HG03520 (cell line): ENCODE data around the gene PPIL6.
"Not testable (repeated sequence)": the region's sequence is repeated elsewhere in the genome, so short reads cannot be mapped to it uniquely, and the experiment has no call there.

Experiments used
- ATAC-seq: cut with Tn5 transposase; IDR thresholded peaks from one replicate; pipeline ENCODE4 v1.9.1; 2021; ENCODE audit warnings: mild to moderate bottlenecking, moderate library complexity; ENCODE audit not compliant: unreplicated experiment

The PPIL6 gene

GRCh38 chr6:109369728-109370127, 70.7 kb downstream of the PPIL6 start:
- ATAC-seq: no peak

- ATAC-seq: not testable (repeated sequence)
Measured at GRCh38 chr6:109364382-109365078, 75.9 kb downstream of the PPIL6 start.

GRCh38 chr6:109363753-109364152, 76.7 kb downstream of the PPIL6 start:
- no peak for ATAC-seq

DNA sequence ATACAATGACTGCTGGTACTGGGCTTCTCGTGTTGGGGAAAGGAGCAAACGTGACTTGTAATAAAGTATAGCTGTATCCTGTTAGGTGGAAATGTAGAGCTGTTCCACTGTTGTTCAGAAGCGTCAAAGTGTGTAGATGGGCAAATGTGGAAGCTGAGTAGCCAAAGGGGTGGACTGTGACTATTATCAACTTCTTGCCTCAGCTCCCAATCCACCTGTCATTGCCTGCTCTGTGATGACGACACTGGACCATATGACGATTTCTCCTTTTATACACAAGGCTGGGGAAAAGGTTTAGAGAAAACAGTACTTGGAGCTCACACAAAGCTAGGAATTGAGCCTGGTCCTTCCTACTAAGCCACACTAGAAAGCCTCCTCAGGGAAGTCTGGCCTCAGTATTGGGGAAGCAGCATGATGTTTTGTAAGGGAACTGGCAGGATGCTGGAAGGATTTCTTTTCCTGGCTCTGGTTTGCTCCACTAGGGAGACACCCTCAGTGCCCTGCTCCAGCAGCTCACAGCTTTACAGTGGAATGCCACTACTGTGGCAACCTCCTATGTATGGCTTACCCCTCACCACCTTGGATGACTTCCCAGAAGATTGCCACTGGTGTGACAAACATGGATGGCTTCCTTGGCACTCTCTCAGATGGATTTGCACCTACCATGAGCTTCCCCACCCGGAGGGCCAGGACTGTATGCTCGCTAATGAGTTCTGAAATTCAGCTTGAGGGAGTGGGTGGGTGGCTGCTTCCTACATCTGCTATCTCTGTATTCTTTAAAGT, 78.1 kb downstream of the PPIL6 start:
- ATAC-seq: no peak

- no peak for ATAC-seq
Measured at GRCh38 chr6:109360791-109361190, 79.6 kb downstream of the PPIL6 start.

GRCh38 chr6:109360281-109360680, 80.1 kb downstream of the PPIL6 start:
- no peak for ATAC-seq

GRCh38 chr6:109359248-109359647, 81.2 kb downstream of the PPIL6 start:
- no peak for ATAC-seq

DNA sequence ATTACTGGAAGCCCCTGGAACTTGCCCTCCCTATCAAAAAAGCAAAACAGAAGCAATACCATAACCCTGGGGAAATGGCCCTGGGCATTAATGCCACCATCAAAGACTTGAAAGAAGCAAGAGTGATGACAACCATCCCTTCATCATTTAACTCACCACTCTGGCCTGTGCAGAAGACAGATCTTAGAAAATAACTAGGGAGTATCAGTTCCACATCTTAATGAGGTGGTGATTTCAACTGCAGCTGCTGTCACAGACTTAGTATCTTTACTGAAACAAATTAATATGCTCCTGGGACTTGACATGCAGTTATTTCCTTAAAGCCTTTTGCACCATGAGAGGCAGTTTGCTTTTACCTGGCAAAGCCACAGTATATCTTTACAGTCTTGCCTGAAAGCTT, 82.2 kb downstream of the PPIL6 start:
- ATAC-seq: no peak

DNA sequence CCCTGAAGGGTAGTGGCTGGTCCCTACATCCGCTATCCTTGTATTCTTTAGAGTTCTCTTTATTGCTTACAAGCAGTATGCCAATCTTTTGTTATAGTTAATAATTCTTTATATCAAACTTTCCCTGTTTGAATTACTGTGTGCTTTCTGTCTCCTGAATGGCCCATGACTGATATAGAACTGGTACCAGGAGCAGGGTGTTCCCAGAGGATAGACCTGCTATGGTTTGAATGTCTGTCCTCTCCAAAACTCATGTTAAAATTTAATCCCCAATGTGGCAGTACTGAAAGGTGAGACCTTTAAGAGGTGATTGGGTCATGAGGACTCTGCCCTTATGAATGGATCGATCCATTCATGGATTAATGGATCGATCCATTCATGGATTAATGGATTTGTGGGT, 84.2 kb downstream of the PPIL6 start:
- no peak for ATAC-seq

GRCh38 chr6:109351231-109352130, 88.9 kb downstream of the PPIL6 start:
- no peak for ATAC-seq

DNA sequence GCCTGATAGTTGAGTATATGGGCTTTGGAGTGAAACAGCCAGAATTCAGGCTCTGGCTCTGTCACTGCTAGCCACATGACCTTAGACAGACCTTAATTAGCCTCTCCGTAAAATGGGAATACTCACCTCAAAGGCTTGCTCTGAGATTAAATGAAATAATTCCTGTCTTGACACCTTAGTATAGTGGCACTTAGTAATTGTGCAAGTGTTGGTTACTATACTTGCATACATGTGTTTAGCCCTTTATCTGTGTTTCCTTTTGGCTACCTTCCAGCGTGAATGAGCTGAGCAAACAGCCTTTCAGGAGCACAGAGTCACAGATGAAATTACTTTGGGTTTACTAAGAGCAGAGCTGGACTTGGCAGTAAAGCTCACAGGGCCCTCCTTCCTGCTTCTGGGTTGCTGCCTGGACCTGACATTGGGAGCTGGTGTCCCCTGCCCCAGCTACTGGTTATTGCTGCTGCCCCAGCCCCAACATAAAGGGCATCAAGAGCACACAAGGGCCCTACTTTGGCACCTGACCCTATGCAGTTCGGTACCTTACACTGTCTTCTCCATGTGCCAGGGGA, 90.9 kb downstream of the PPIL6 start:
- no peak for ATAC-seq

GRCh38 chr6:109348226-109348625, 92.2 kb downstream of the PPIL6 start:
- no peak for ATAC-seq

GRCh38 chr6:109347779-109348178, 92.6 kb downstream of the PPIL6 start:
- ATAC-seq: no peak

- ATAC-seq: no peak
Measured at GRCh38 chr6:109345986-109346385, 94.4 kb downstream of the PPIL6 start.

DNA sequence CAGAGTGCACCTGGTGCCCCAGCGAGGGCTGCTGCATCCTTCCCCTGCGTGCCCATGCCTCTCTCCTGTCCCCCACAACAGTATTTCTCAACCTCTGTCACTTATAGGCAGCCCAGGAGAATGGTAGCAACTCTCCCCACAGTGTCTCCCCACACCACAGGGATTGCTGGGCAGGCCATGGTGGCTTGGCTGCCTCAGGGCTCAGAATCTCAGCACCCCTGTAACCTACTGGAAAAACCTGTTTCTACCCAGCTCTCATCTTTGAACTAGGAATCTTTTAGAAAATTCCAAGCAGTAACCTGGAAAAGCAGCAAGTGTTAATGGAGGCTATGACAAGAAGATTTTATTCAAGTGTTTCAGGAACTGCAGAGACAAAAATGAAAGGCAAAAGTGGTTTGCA, 96.2 kb downstream of the PPIL6 start:
- no peak for ATAC-seq

DNA sequence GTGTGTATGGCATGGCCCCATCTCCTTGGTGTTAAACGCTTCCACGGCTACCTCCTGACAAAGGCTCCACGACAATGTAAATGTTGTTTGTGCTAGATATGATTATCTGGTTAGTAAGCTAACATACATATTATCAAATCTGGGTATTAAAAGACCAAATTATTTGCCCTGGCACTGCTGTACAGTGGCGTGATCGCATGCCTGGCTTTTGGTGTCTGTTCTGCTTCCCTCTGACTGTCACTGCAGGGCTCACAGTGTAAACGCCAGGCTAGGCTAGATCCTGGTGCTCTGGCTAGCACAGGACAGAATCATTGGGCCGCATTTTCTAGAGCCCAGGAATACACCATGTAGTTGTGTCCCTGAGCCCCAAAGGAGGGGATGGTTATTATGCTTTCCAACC, 96.9 kb downstream of the PPIL6 start:
- ATAC-seq: no peak

- ATAC-seq: no peak
Measured at GRCh38 chr6:109342911-109343310, 97.5 kb downstream of the PPIL6 start.

- no peak for ATAC-seq
Measured at GRCh38 chr6:109342506-109342905, 97.9 kb downstream of the PPIL6 start.

DNA sequence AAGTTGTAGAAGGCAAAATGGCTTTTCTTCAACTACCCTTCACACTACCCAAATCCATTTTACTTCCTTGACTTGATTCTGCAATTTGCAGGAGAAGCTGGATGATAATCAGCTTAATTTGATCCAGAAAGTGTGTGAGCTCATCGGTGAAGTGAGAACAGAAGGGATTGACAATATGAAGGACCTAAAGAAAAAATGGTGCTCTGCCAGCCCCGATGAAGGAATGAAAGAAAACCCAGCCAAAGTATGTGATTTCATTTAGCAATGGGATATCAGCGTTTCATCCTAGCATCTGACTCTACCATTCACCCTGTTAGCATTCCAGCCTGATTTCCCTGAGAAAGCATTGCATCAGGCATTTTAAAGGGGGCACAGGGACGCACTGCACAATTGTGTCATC, 99.6 kb downstream of the PPIL6 start:
- no peak for ATAC-seq
